Measurements from ENCODE around the gene AGAP1. TPM values are rescaled to one million over a fixed set of nuclear protein-coding genes. Genes with fewer than 3 reads are reported as not detected.

Gene AGAP1
- total RNA-seq, 4 donors from 2014 or later = 13.7 to 18.5 (median 17.1) TPM

- H3K4me3 ChIP-seq (ENCODE audit: low read depth, poor library complexity, severe bottlenecking) = no peak overlapping the region
- DNase-seq (ENCODE audit: low spot score in 2 of 2) = no peak
- intact Hi-C loops (cut with DNase I; ENCODE audit: low total_unique reads) = no loop called here
- 64 to 89% methylated on average over 4 of the region's 4 CpGs for WGBS, 2 donors
- TF ChIP-seq POLR2A (IDR thresholded peaks at IDR 0.05) (no peak), CTCF (IDR thresholded peaks at IDR 0.05) (no peak)
Measured at GRCh38 chr2:235510318-235510717, 16.5 kb downstream of the AGAP1 start.

GRCh38 chr2:235511187-235511661 is 17.4 kb downstream of the AGAP1 start:
- no peak overlapping the region for H3K4me3 ChIP-seq (ENCODE audit: low read depth, poor library complexity, severe bottlenecking)
- WGBS, 2 donors = 30 to 34% methylated on average over 7 of the region's 7 CpGs
- no peak for DNase-seq (ENCODE audit: low spot score in 2 of 2)
- no peak for TF ChIP-seq POLR2A (IDR thresholded peaks at IDR 0.05)
- TF ChIP-seq CTCF (IDR thresholded peaks at IDR 0.05) = no peak
- intact Hi-C loops (cut with DNase I; ENCODE audit: low total_unique reads) = no loop called here

GRCh38 chr2:235511751-235512698 is 18.2 kb downstream of the AGAP1 start:
- intact Hi-C loops (cut with DNase I; ENCODE audit: low total_unique reads) = no loop called here
- TF ChIP-seq POLR2A (IDR thresholded peaks at IDR 0.05) (no peak), CTCF (IDR thresholded peaks at IDR 0.05) (no peak)
- DNase-seq (ENCODE audit: low spot score in 2 of 2) = no peak
- H3K4me3 ChIP-seq (ENCODE audit: low read depth, poor library complexity, severe bottlenecking) = no peak overlapping the region
- WGBS, 2 donors = 74 to 85% methylated on average over 9 of the region's 9 CpGs

- 80 to 98% methylated on average over 4 of the region's 4 CpGs for WGBS, 2 donors
- no peak overlapping the region for H3K4me3 ChIP-seq (ENCODE audit: low read depth, poor library complexity, severe bottlenecking)
- DNase-seq (ENCODE audit: low spot score in 2 of 2) = no peak
- TF ChIP-seq CTCF (IDR thresholded peaks at IDR 0.05) (no peak), POLR2A (IDR thresholded peaks at IDR 0.05) (no peak)
- intact Hi-C loops (cut with DNase I; ENCODE audit: low total_unique reads) = no loop called here
Measured at GRCh38 chr2:235512699-235513053, 18.8 kb downstream of the AGAP1 start.

GRCh38 chr2:235513984-235514626 is 20.3 kb downstream of the AGAP1 start:
- WGBS, 2 donors = 87 to 91% methylated on average over 14 of the region's 14 CpGs

More at GRCh38 chr2:235513984-235514626, 20.3 kb downstream of the AGAP1 start:
- intact Hi-C loops (cut with DNase I; ENCODE audit: low total_unique reads) = no loop called here
- no peak overlapping the region for H3K4me3 ChIP-seq (ENCODE audit: low read depth, poor library complexity, severe bottlenecking)
- TF ChIP-seq POLR2A (IDR thresholded peaks at IDR 0.05) (no peak), CTCF (IDR thresholded peaks at IDR 0.05) (no peak)
- no peak for DNase-seq (ENCODE audit: low spot score in 2 of 2)
